ENCODE data around the gene NFKBIB.
A peak's percentile ranks its signal among the peaks of the same experiment; 100 is the strongest.
"Not testable (repeated sequence)": the region's sequence is repeated elsewhere in the genome, so short reads cannot be mapped to it uniquely, and the experiment has no call there.

Gene NFKBIB

DNA sequence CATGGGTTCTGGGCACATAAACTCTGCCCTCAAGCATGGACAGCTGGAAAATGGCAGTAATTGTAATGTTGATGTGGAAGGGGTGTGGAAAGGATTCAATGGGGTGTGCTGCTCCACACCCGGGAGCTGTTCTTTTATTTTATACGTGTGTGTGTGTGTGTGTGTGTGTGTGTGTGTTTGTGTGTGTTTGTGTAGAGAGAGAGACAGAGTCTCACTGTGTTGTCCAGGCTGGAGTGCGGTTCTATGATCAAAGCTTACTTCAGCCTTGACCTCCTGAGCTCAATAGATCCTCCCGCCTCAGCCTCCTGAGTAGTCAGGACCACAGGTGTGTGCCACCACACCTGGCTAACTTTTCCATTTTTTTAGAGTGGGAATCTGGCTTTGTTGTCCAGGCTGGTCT, 33.8 kb downstream of the NFKBIB start:
- DNase-seq: no peak
- TF ChIP-seq GATA1 (IDR thresholded peaks at IDR 0.05; ENCODE audit: low read depth, low read length) (no peak), POLR2A (IDR thresholded peaks at IDR 0.05; ENCODE audit: low read length) (no peak)

- DNase-seq: no peak
- TF ChIP-seq POLR2A (IDR thresholded peaks at IDR 0.05; ENCODE audit: low read length): no peak
- TF ChIP-seq GATA1 (IDR thresholded peaks at IDR 0.05; ENCODE audit: low read depth, low read length): no peak
Measured at GRCh38 chr19:38939957-38940356, 40.2 kb downstream of the NFKBIB start.

GRCh38 chr19:38941466-38941865, 41.7 kb downstream of the NFKBIB start:
- DNase-seq: not testable (repeated sequence)

GRCh38 chr19:38941979-38942378, 42.2 kb downstream of the NFKBIB start:
- no peak for TF ChIP-seq POLR2A (IDR thresholded peaks at IDR 0.05; ENCODE audit: low read length)
- TF ChIP-seq GATA1 (IDR thresholded peaks at IDR 0.05; ENCODE audit: low read depth, low read length): no peak
- no peak for DNase-seq

DNA sequence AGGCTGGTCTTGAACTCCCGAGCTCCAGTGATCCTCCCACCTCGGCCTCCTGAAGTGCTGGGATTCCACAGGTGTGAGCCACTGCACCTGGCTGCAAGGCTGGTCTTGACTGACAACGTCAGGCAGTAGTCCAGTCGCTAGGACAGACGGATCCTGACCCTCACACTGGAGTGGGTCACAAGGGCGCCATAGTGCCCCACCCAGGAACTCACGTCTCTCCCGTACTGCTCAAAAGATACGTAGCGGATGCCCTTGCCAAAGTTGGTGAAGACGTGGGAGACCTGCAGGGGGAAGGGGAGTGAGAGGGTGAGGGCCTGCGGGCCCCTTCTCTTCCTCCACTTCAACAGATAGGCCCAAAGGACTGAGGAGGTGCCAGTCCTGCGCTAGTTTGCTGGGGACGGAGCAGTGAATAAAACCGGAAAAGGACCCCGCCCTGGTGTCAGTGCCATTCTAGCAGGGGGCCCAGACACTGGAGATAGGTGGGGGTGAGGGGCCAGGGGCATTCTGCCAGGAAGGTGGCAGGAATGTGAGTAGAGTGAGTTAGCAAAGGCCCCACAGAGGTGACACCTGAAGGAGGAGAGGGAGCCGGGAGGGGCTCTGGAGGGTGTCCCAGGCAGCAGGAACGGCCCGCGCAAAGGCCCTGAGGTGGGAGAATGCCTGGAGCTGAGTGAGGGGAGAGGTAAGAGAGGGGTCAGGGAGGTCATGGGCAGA, 42.9 kb downstream of the NFKBIB start:
- no peak for DNase-seq
- TF ChIP-seq POLR2A (IDR thresholded peaks at IDR 0.05; ENCODE audit: low read length) (no peak), GATA1 (IDR thresholded peaks at IDR 0.05; ENCODE audit: low read depth, low read length) (no peak)

DNA sequence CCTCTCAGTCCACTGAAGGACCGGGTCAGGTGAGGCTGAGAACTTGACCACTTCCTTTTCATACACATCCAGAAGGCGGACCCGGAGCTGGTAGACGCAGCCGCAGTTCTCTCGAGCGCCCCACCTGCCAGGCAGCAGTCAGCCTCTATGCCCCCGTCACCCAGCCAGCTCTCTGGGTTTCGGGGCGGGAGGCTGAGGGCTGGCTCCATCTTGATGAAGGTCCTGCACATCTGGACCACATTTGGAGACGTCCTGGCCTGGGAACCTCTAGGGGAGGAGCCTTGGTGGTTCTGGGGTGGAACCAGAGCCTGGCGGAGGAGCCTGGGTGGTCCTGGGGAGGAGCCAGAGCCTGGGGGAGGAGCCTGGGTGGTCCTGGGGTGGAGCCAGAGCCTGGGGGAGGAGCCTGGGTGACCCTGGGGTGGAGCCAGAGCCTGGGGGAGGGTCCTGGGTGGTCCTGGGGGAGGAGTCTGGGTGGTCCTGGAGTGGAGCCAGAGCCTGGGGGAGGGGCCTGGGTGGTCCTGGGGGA, 45.3 kb downstream of the NFKBIB start:
- DNase-seq: peak in 1 of 2 experiments; percentile 19
- no peak for TF ChIP-seq POLR2A (IDR thresholded peaks at IDR 0.05; ENCODE audit: low read length)
- TF ChIP-seq GATA1 (IDR thresholded peaks at IDR 0.05; ENCODE audit: low read depth, low read length): no peak

DNA sequence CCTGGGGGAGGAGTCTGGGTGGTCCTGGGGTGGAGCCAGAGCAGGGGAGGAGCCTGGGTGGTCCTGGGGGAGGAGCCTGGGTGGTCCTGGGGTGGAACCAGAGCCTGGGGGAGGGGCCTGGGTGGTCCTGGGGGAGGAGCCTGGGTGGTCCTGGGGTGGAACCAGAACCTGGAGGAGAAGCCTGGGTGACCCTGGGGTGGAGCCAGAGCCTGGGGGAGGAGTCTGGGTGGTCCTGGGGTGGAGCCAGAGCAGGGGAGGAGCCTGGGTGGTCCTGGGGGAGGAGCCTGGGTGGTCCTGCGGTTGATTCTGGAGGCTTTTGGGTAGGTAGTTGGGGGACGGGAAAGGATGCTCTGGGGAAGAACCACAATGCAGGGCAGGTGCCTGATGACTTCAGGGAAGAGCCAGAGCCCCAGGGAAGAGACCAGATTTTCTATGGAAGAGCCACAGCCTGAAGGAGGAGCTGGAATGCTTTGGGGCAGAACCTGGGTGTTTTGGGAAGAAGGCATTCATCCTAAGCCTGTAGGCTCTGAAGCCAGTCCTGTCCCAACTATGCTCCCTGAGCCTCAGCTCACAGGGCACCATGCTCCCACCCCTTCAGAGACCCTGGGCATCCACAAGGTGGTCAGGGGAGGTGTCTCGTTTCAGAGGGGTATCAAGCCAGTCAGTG, 45.9 kb downstream of the NFKBIB start:
- DNase-seq: no peak
- TF ChIP-seq POLR2A (IDR thresholded peaks at IDR 0.05; ENCODE audit: low read length): no peak
- TF ChIP-seq GATA1 (IDR thresholded peaks at IDR 0.05; ENCODE audit: low read depth, low read length): no peak

GRCh38 chr19:38946229-38947010, 46.7 kb downstream of the NFKBIB start:
- no peak for DNase-seq
- TF ChIP-seq POLR2A (IDR thresholded peaks at IDR 0.05; ENCODE audit: low read length): no peak
- TF ChIP-seq GATA1 (IDR thresholded peaks at IDR 0.05; ENCODE audit: low read depth, low read length): no peak

GRCh38 chr19:38949580-38950367, 50.0 kb downstream of the NFKBIB start:
- DNase-seq: peak; percentile 70 to 76
- TF ChIP-seq GATA1 (IDR thresholded peaks at IDR 0.05; ENCODE audit: low read depth, low read length): no peak
- TF ChIP-seq POLR2A (IDR thresholded peaks at IDR 0.05; ENCODE audit: low read length): no peak

DNA sequence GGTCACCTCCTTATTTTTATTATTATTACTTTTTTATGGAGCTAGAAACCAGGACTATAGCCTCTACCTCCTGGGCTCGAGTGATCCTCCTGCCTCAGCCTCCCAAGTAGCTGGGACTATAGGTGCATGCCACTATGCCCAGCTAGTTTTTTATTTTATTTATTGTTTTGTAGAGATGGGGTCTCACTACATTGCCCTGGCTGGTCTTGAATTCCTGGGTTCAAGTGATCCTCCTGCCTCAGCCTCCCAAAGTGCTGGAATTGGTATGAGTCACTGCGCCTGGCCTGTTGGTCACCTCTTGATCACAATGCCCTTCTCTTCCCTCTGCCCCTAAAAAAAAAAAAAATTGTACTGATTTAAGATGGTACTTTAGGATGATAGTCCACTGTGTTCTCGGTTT, 51.4 kb downstream of the NFKBIB start:
- no peak for DNase-seq
- TF ChIP-seq POLR2A (IDR thresholded peaks at IDR 0.05; ENCODE audit: low read length) (no peak), GATA1 (IDR thresholded peaks at IDR 0.05; ENCODE audit: low read depth, low read length) (no peak)

- DNase-seq: peak; percentile 53 to 64
- TF ChIP-seq GATA1 (IDR thresholded peaks at IDR 0.05; ENCODE audit: low read depth, low read length): no peak
- no peak for TF ChIP-seq POLR2A (IDR thresholded peaks at IDR 0.05; ENCODE audit: low read length)
Measured at GRCh38 chr19:38952395-38953165, 52.8 kb downstream of the NFKBIB start.

DNA sequence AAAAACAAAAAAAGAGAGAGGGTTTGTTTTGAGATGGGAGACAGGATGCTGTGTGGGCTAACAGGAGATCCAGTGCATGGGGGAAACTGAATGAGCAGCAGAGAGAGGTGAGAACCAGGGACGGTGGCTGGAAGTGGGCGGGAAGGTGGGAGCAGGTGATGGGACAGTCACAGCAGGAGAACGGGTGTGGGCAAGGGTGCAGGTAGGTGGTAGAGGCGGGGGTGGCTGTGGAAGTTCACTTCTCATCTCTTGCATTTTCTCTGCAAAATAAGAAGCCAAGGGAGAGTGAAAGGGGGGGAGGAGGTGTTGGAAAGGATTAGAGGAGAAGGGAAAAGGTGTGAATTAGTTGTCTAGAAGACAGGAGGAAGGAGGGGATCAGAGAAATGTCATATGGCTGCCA, 53.9 kb downstream of the NFKBIB start:
- DNase-seq: no peak
- TF ChIP-seq POLR2A (IDR thresholded peaks at IDR 0.05; ENCODE audit: low read length): no peak
- TF ChIP-seq GATA1 (IDR thresholded peaks at IDR 0.05; ENCODE audit: low read depth, low read length): no peak

GRCh38 chr19:38956264-38956663, 56.5 kb downstream of the NFKBIB start:
- no peak for DNase-seq

More at GRCh38 chr19:38956264-38956663, 56.5 kb downstream of the NFKBIB start:
- TF ChIP-seq GATA1 (IDR thresholded peaks at IDR 0.05; ENCODE audit: low read depth, low read length) (no peak), POLR2A (IDR thresholded peaks at IDR 0.05; ENCODE audit: low read length) (no peak)
